Measurements from ENCODE around the gene CHST3.
A peak's percentile ranks its signal among the peaks of the same experiment; 100 is the strongest.

GRCh38 chr10:72048450-72049124, 84.4 kb downstream of the CHST3 start:
- TF ChIP-seq CTCF (IDR thresholded peaks at IDR 0.05) = peak; percentile 95 to 100 (median 99)
- no peak for TF ChIP-seq POLR2A (IDR thresholded peaks at IDR 0.05)
